HG02610 (cell line): ENCODE results near the gene NEMP1.
"Not testable (repeated sequence)": the region's sequence is repeated elsewhere in the genome, so short reads cannot be mapped to it uniquely, and the experiment has no call there.

Experiments
- ATAC-seq: cut with Tn5 transposase; IDR thresholded peaks from one replicate; pipeline ENCODE4 v1.9.1; 2021; ENCODE audit warnings: mild to moderate bottlenecking, moderate library complexity; ENCODE audit not compliant: unreplicated experiment

NEMP1 gene

DNA sequence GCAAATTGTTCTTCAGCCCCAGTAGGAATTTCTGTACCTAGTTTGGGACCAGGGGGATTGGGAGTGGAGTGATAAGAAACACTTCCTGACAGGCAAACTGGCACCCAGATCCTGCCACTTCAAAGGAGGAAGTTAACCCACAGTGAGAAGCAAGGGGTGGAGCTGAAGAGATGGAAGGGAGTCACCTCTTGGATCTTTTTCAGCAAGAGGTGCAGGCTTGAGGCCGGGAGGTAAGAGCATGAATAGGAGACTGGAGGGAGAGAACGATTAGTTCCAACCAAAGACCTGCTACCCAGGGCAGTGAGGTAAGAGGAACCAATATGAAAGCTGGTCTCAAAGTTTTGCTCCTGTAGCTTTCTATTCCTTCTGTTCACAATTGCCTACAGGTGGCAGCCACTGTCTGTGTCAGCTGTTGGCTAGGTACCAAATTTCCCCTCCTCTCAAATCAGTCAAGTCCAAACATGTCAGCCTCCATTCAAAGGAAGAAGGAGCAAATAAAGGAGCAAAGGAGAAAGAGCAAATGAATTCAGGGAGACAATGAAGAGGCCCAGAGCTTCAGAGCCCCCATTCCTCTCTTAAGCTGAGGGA, 47.4 kb downstream of the NEMP1 start:
- peak; percentile 58 for ATAC-seq

DNA sequence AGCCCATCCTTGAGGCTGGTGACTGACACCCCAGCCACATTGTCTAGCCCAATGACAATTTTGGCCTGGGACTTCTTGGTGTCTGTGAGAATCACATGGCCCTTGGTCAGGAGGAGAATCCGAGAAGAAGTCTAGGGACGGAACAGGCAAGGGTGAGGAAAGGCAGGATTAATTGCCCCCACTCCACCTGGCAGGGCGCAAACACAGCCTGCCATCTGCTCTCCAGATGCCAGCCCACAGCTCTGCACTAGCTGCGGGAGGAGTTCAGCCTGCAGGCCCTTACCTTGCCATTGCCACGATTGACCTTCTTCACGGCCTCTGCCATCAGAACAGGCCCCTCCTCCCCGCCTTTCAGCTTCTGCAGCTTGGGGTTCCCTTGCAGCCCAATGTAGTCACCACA, 49.1 kb downstream of the NEMP1 start:
- no peak for ATAC-seq

DNA sequence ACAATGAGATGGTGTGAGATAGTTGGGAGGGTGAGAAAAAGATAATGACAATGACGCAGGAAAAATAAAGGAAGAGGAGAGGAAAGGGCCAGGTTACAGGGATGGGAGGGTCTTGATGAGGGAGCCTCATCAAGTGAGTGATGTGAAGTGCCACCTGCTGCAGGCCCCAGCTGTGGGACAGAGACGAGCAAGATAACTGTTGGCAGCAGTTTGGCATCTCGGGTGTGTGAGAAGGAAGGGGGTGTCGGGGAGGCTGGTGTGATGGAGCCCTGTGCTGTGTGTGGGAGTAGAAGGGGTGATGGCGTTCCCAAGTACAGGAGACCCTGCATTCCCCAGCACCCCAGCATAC, 50.8 kb downstream of the NEMP1 start:
- ATAC-seq: no peak

DNA sequence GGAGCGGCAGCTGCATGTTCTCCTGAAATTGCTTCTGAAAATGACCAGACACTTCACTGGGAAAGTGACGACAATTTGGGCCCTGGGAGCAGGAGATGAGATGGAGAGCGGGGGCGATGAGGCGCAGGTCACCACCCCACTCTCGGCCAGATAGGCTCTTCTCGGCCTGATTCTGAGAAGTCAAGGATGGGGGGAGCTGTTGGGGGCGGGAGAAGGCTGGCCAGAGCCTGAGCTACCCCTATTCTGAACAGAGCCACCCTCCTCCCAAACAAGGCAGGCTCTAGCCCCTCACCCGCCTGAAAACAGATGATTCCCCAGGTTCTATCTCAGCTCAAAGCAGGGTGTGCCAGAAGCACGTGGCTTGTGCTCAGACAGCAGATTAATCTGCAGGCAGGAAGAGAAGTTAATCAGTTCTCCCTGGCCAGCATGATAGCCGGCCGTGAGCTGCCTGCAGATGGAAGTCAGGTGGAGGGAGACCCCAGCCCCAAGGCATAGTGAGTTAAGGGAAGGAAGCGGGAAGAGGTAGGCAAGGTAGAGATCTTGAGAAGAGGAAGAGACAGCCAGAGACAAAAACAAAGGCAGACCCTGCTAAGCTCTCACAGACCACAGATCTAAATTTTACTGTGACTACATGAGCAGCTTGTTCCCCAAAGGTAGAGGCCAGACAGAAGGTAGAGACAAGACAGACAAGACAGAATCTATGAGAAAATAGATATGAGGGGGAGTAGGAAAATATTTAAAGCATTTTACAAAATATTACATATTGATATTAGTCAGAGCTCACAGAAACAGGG, 51.4 kb downstream of the NEMP1 start:
- no peak for ATAC-seq

DNA sequence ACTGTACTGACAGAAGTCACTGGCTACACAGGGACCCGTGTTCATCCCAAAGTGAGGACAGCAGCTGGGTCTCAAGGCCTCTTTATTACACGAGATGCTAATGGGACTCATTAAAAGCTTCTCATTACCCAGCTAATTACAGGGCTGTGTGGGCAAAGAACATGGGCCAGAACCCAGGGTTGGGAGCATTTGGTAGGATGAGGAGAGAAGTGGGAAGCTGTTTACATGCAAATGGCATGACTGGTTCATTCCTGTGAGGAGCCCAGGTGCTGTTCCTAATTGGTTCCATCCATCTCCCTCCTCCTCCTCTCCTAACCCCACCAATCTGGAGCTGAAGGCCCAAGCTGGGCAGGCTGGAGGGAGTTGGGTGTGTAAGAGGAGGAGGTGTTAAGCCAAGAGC, 53.4 kb downstream of the NEMP1 start:
- no peak for ATAC-seq

DNA sequence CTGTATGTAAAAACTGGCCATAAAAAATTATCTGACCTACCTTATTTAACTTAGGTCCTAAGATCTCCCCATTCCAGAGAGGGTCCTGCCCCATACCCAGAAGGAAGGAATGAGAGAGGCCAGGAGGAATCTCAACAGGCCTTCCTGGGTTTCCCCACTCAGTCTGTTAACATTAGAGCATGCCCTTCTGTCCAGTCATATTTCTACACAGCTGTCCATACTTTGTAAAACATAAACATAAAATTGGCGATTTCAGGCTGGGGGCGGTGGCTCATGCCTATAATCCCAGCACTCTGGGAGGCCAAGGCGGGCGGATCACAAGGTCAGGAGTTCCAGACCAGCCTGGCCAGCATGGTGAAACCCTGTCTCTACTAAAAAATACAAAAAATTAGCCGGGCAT, 56.3 kb downstream of the NEMP1 start:
- ATAC-seq: not testable (repeated sequence)

DNA sequence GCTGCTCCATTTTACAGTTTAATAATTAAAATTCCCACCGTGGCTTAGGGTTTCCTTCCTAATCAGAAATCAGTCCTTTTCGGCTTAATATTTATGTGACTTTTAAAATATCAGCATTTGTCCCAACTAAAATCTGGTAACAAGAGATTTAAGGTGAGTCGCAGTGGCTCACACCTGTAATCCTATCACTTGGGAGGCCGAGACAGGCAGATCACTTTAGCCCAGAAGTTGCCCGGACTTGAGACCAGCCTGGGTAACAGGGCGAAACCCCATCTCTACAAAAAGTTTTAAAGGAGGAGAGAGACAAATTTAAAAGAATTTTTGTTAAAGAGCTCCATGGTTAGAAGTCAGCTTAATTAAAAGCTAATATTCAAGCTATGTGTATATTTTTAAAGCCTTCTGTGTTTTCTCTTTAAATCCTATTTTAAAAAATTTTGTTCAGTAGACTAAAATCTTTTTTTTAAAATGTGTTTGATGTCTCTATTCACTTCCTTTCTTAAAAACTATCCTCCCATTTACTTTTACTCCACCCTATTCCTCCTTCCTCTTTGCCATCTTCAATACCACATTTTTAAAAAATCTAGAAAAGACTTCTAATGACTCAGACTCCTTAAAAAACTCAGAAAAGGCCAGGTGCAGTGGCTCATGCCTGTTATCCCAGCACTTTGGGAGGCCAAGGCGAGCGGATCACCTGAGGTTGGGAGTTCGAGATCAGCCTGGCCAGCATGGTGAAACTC, 58.4 kb downstream of the NEMP1 start:
- ATAC-seq: no peak

DNA sequence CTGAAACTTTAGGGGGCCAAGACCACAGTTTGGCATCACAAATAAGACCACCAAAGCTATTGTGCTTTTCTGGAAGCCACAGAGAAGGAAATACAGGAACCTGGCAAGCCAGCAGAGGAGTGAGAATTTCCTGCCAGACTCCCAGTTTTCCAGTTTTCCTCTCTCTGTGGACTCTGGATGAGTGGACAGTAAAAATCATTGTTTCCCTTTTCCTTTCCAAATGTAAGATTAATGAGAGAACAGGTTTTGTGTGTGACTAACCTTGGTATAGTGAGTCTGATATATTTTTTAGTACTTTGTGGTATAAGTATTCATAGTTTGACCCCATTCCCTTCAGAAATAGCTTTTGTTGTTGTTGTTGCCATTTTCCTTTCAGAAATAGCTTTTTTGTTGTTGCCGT, 59.7 kb downstream of the NEMP1 start:
- no peak for ATAC-seq

DNA sequence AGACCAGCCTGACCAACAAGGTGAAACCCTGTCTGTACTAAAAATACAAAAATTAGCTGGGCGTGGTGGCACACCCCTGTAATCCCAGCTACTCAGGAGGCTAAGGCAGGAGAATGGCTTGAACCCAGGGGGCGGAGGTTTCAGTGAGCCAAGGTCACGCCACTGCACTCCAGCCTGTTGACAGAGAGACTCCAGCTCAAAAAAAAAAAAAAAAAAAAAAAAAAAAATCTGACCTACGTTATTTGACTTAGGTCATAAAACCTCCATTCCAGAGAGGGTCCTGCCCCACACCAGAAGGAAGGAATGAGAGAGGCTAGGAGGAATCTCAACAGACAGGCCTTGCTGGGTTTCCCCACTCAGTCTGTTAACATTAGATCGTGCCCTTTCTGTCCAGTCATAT, 60.2 kb downstream of the NEMP1 start:
- ATAC-seq: not testable (repeated sequence)

DNA sequence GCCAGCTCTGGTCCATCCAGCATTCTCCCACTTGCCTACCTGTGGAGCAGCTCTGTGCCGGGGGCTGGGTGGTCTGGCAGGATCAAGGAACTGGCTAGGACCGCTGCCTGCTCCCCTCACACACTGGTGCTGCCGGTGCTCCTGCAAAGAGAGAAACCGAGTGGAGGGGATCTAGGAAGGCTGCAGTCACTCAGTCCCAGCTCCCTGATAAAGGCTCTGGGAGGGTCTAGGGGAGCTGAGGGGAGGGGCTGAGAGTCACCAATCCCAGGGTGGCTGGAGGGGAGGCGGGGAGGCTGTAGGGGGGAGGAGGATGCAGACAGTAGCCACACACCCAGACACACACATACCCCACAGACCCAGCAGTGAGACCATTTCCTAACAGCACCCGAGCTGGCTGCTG, 62.2 kb downstream of the NEMP1 start, which contains the start of gene TAC3:
Gene TAC3 (minus strand): TSS at position 182 of the 400 bp plus-strand sequence. CDS start 732 bp downstream, outside the sequence.
- ATAC-seq: no peak

DNA sequence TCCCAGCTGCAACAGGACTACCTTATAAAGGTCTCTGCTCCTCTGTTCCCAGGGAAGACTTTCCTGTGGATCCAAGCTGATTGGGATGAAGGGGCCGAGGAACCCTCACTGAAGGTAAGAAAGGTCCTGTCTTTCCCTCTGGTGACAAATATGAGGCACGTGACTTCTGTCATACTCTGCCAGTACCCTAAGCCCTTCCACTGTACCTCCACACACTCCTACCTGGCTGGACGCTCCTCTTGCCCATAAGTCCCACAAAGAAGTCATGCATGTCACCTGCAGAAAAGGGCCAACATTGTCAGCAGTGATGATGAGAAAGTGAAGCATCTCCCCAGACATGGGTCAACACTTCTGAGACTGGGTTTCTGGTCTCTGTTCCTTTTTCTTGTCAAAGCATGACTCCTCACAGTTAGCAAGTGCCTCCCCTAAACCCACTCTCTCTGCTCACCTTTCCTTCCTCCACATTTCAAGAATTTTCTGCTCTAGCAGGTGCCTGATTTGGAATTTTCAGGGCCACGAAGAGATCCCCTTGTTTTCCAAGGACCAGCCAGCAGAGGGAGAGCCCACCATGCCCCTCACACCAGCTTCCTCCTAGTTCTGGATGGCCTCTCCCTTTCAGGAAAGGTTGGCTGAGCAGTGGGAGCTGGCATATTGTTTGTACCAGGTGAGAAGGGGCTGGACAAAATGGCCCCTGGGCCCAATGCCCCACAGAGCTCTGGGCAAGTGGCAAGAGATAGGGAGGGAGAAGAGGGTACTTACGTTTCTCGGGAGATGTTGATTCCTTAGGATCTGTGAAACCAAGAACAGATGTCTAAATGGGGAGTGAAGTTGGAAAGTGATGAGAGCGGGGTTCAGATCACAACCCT, 65.8 kb downstream of the NEMP1 start:
- ATAC-seq: peak; percentile 74

DNA sequence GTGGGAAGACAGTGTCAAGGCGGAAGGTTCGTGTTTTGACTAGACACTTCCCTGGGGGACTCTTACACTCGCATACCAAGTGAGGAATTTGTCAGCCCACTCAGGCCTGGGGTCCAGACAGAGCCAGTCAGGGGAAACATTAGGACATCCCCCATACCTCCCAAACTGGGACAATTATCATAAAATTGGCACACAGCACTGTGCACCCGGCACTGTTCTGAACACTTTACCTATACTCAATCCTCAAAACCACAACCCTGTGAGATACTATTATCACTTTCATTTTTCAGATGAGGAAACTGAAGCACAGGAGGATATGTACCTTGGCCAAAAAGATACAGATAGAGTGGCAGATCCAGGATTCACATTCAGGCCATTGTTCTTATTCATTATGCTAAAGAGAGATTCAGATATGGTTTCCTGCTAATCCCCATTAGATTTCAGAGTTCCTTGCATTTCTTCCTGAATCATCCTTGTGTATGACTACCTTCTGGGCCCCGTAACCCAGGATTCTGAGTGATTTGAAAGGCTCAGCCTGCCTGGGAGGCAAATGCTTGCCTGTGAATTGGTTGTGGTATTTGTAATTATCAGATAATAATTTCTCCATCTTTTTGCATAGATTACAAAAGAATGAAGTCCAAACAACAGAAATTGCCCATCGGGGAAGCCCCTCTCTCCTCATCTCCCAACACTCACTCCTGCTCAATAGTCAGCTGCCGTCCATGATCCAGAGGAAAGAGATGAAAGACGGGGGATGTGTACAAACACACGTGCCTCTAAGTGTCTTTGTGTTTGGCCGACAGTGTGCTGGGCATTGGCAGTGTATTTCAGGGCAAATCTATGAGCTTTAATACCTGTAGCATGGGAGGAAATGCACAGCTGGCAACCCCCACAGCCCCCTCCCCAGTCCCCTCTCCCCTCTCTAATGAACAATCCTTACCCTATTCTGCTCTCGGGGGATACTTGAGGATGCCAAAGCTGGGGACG, 66.9 kb downstream of the NEMP1 start:
- peak; percentile 64 for ATAC-seq

DNA sequence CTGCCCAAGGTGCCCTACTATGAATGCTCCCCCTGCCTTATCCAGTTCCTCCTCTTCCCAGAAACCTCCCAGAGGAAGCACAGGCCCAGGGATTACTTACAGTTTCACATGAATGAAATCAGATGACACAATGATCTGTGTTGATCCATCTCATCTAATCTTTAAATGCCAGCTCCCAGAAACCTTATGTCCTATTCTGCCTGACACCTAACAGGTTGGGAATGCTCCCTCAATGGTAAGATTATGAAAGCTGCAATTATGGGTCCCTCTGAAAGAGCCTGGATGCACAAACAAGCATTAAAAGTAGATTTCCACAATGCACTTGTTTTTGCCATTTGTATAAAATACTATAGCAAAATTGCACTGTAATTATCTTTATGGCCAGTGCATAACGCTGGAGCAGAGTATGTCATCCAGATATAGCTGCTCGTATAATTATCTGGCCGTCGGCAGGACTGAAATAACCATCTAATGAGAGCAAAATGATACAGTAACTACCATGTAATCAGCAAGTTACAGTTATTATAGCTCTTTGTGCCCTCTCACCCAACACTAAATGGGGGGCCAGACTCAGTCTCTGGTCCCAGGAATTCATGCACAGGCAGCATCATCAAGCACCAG, 67.9 kb downstream of the NEMP1 start:
- ATAC-seq: no peak

DNA sequence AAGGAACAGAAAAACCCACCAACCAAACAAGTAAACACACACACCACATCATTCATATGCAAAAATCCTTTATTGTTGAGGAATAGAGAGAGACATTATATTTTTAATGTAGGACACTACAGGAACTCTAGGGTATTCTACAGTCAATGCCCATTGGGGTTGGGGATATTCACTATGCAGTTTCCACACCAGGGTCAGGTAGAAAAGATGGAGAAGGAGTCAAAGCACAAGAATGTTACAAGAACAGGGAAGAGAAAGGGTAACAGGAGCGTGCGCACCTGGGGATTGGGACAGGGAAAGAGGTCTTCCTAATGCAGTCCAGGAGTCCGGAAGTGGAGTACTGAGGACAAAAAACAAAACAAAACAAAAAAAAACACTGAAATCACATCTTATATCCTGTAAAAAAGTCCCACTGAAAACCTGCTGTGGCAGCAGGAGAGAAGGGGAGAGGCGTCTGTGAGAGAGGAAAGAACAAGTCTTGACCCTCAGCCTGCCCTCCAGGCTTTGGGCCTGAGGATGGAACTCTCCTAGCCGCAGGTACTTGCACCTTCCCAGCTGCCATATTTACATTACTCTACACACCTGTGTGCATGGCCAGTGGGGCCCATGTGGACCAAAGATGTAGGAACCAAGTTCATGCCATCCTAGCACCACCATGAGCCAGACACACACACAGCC, 68.5 kb downstream of the NEMP1 start:
- ATAC-seq: no peak

DNA sequence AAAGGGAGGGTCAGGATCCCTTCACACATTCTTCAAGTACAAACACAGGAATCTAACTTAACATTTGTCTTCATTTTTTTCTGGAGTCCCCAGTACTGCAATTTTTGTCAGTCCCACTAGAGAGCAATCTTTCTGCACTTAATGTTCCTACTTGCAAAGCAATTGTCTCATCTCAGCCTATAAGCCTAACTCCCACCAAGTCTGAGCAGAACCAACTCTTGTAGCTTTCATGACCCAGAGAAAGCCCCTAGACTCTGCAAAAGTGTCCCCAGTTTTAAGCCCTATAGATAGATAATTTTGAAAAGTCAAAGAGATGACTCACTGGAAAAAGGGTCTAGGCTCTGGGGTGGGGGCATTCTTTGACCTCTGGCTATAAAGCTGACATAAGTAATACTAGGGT, 70.4 kb downstream of the NEMP1 start:
- no peak for ATAC-seq

DNA sequence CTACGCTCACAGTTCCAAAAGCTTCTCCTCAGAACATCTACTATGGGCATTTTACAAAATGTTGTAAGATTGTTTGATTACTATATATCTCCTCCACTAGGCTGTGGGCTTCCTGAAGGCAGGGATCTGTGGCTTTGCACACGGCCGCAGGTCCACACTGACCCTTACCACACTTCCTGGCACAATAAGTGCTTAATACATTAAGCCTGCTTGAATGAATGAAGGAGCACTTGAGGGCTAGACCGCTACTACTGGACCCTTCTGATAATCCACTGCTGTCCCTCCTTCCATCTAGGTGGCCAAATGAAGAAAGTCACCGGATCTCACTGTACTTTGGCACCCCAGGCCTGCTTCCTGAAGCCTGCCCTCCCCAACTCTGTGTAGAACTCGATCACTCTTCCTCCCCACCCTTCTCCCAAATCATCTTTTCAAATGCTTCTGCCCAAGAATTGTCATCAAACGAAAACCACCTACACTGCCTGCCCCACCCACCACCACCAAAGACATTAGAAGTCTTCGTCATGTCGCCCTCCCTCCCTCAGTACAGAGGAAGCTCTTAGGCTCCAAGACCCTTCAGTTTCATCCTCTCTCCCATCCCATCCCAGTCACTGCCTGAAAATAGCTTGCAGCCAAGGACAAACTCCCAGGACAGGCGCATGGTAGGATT, 71.6 kb downstream of the NEMP1 start:
- no peak for ATAC-seq

DNA sequence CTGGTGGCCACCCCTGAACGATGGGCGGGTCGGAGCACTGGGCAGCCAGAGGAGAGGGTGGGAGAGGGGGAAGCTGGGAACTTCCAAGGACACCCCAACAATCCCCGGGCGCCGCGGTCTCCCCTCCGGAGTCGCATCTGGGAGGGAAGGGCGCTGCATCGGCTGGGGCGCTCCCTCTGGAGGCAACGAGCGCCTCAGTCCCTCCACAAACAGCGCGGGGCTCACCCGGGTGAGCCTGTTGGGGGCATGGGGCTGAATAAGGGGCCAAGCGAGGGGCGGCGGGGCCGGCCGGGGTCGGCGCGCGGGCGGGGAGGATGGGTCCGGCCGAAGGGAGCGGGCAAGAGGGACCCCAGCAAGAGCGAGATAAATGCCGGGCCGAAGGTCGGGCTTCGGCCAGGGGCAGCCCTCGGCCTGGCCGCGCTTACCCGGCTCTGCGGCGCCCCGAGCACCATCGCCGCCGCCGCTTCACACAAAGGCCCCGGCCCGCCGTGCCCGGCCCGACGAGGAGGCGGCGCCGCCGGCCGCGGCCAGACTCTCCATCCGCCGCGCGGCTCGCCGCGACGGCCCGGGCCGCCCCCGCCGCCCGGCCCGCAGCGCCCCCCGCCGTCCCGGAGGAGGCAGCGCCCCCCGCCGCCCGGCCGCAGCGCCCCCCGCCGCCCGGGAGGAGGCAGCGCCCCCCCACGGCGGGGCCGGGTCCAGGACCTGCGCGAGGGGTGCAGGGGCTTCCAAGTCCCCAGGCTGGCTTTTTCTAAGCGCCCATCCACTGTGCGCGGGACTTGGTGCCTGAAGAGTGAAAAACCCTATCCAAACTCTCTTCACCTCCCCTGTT, 72.4 kb downstream of the NEMP1 start, which contains the start of gene ZBTB39:
Gene ZBTB39 (minus strand): TSS at position 567 of the 829 bp plus-strand sequence. CDS start 1,629 bp downstream, outside the sequence.
- no peak for ATAC-seq
